HepG2 (cell line): Measurements from ENCODE around the gene NDUFB11. TPM values are rescaled to one million over a fixed set of nuclear protein-coding genes. Genes with fewer than 3 reads are reported as not detected.

Experiments
- ADNP ChIP-seq: sonication (generic); formaldehyde crosslinking; IDR thresholded peaks from 2 replicates; pipeline ENCODE4 v1.4.0; 2020; ENCODE audit warnings: missing genetic modification reagents
- CTCF ChIP-seq: sonication (generic); formaldehyde crosslinking; IDR thresholded peaks from 2 replicates; pipeline ENCODE4 v1.5.0; 2020; ENCODE audit warnings: mild to moderate bottlenecking, missing genetic modification reagents, moderate library complexity
- ERF ChIP-seq: IDR thresholded peaks from 2 replicates; pipeline ENCODE4 v1.6.1; 2018; ENCODE audit warnings: missing biosample characterization, missing genetic modification reagents
- FOXK1 ChIP-seq: sonication (generic); formaldehyde crosslinking; IDR thresholded peaks from 2 replicates; pipeline ENCODE4 v1.4.0; 2020; ENCODE audit warnings: low read depth, missing genetic modification reagents, borderline replicate concordance
- GPN1 ChIP-seq: sonication (generic); formaldehyde crosslinking; IDR thresholded peaks from 2 replicates; pipeline ENCODE4 v1.5.1; 2020; ENCODE audit warnings: missing genetic modification reagents, borderline replicate concordance
- HNRNPL ChIP-seq: fragments of 200-400 bp; formaldehyde crosslinking; IDR thresholded peaks from 2 replicates; pipeline ENCODE4 v1.6.1; 2017; ENCODE audit warnings: mild to moderate bottlenecking, low read depth, low read length
- HNRNPLL ChIP-seq: fragments of 200-400 bp; formaldehyde crosslinking; IDR thresholded peaks from 2 replicates; pipeline ENCODE4 v1.6.1; 2017; ENCODE audit warnings: mild to moderate bottlenecking, low read depth, low read length; ENCODE audit not compliant: poor library complexity, severe bottlenecking
- HOXA3 ChIP-seq: sonication (generic); formaldehyde crosslinking; IDR thresholded peaks from 2 replicates; pipeline ENCODE4 v1.5.0; 2020; ENCODE audit warnings: missing genetic modification reagents
- MAF1 ChIP-seq: sonication (generic); formaldehyde crosslinking; IDR thresholded peaks from 2 replicates; pipeline ENCODE4 v1.5.0; 2020; ENCODE audit warnings: missing genetic modification reagents, borderline replicate concordance
- NCOR1 ChIP-seq: fragments of 200-600 bp; sonication (generic); IDR thresholded peaks from 2 replicates; pipeline ENCODE4 v1.7.0; 2017; ENCODE audit warnings: antibody characterized with exemption, low read length, borderline replicate concordance
- REPIN1 ChIP-seq: sonication (generic); formaldehyde crosslinking; IDR thresholded peaks from 2 replicates; pipeline ENCODE4 v1.8.0; 2022; ENCODE audit warnings: missing genetic modification reagents, low read depth, mild to moderate bottlenecking, borderline replicate concordance
- STAT6 ChIP-seq: sonication (generic); formaldehyde crosslinking; IDR thresholded peaks from 2 replicates; pipeline ENCODE4 v1.4.0; 2020; ENCODE audit warnings: missing genetic modification reagents, mild to moderate bottlenecking, borderline replicate concordance
- ZBTB34 ChIP-seq: sonication (generic); formaldehyde crosslinking; IDR thresholded peaks from 2 replicates; pipeline ENCODE4 v1.8.0; 2022; ENCODE audit warnings: mild to moderate bottlenecking, missing genetic modification reagents
- ZC3H4 ChIP-seq: sonication (generic); formaldehyde crosslinking; IDR thresholded peaks from 2 replicates; pipeline ENCODE4 v1.4.0; 2020; ENCODE audit warnings: missing genetic modification reagents, borderline replicate concordance
- ZHX2 ChIP-seq, 2 experiments: sonication (generic) in 1 of 2; formaldehyde crosslinking in 1 of 2; IDR thresholded peaks; 2 replicates each; pipeline versions ENCODE4 v1.6.1 to v1.9.0; 2014 to 2022; ENCODE audit warnings: antibody characterized with exemption in 1 of 2, borderline replicate concordance in 1 of 2, inconsistent platforms in 1 of 2, low read depth in 1 of 2, missing genetic modification reagents in 1 of 2
- ZNF121 ChIP-seq: sonication (generic); formaldehyde crosslinking; IDR thresholded peaks from 2 replicates; pipeline ENCODE4 v1.5.0; 2020; ENCODE audit warnings: mild to moderate bottlenecking, missing genetic modification reagents
- polyA plus RNA-seq, 8 experiments: library from polyadenylated mRNA; depleted of rRNA in 3 of 8; stranded (reverse) in 7 of 8; unstranded in 1 of 8; fragments of >200 nt; fragmentation: Illumina TruSeq in 4 of 8; extraction: Trizol in 4 of 8; gene quantifications; 2 replicates each; pipeline versions ENCODE4 v1.2.1 to v1.2.3, GENCODE V29; 2011 to 2016; ENCODE audit warnings: low read depth in 4 of 8, missing spikeins in 1 of 8, mixed read lengths in 1 of 8; ENCODE audit not compliant: insufficient read depth in 1 of 8
- total RNA-seq, 5 experiments: library from RNA; depleted of rRNA; stranded (reverse); fragments of >200 nt; fragmentation: Illumina TruSeq; extraction: Trizol; gene quantifications; 2 replicates each; pipeline ENCODE4 v1.2.3, GENCODE V29; 2016; ENCODE audit warnings: low read depth in 1 of 5

NDUFB11 gene
- total and polyA plus RNA-seq, 2 of the 13 experiments (the other 11 are each of a cell fraction or from before 2014, with no cell fraction given): 46.6 to 100 TPM

- 0 out of 2 replicates have a peak, but pooled peaks have one; percentile 29 for TF ChIP-seq STAT6 (CRISPR knock-in tag)
- TF ChIP-seq ZNF121 (CRISPR knock-in tag): no peak
- TF ChIP-seq MAF1 (CRISPR knock-in tag): no peak
- no peak for TF ChIP-seq ERF (CRISPR knock-in tag)
- TF ChIP-seq REPIN1 (CRISPR knock-in tag): peak; percentile 13; the same call in 1 of the 2 replicates
- peak; percentile 29 for TF ChIP-seq HNRNPLL
- TF ChIP-seq HNRNPL: no peak
- TF ChIP-seq ADNP (CRISPR knock-in tag): no peak
- TF ChIP-seq ZHX2 (IDR thresholded peaks at IDR 0.05; ENCODE audit: low read depth): no peak; the same call in none of the 2 replicates
- no peak for TF ChIP-seq ZHX2 (CRISPR knock-in tag; IDR thresholded peaks at IDR 0.05; ENCODE audit: borderline replicate concordance)
- 0 out of 2 replicates have a peak, but pooled peaks have one; percentile 55 for TF ChIP-seq HOXA3 (CRISPR knock-in tag)
- no peak for TF ChIP-seq NCOR1
- no peak for TF ChIP-seq GPN1 (CRISPR knock-in tag)
- TF ChIP-seq CTCF (CRISPR knock-in tag): peak; percentile 63
- no peak for TF ChIP-seq FOXK1 (CRISPR knock-in tag)
- no peak for TF ChIP-seq ZBTB34
- no peak for TF ChIP-seq ZC3H4
Observed at GRCh38 chrX:47144626-47145394, at the start of gene NDUFB11, which contains the start of gene RBM10 (continued).
